ENCODE results near the gene UBAC1.

UBAC1 gene

GRCh38 chr9:135907431-135908092, 53.6 kb downstream of the UBAC1 start, which contains the start of gene CAMSAP1 (continued):
- TF ChIP-seq ZNF223 (tag by site-specific recombination; IDR thresholded peaks at IDR 0.05): no peak
- TF ChIP-seq ZBTB11 (tag by site-specific recombination; conservative IDR thresholded peaks at IDR 0.05; ENCODE audit: low read depth): no peak
- no peak for TF ChIP-seq OSR2 (tag by site-specific recombination; IDR thresholded peaks at IDR 0.05)
- TF ChIP-seq REST (tag by site-specific recombination; IDR thresholded peaks at IDR 0.05): peak; percentile 12; the same call in 1 of the 2 replicates
- TF ChIP-seq SP2 (tag by site-specific recombination; IDR thresholded peaks at IDR 0.05): peak; percentile 76
- TF ChIP-seq ZNF398 (tag by site-specific recombination; IDR thresholded peaks at IDR 0.05): peak; percentile 42; the same call in 1 of the 2 replicates
- no peak for TF ChIP-seq ZNF585B (tag by site-specific recombination; IDR thresholded peaks at IDR 0.05)
- no peak for TF ChIP-seq ZSCAN18 (tag by site-specific recombination; IDR thresholded peaks at IDR 0.05)
- no peak for TF ChIP-seq ZNF169 (tag by site-specific recombination; IDR thresholded peaks at IDR 0.05)
- no peak for TF ChIP-seq ZSCAN4 (tag by site-specific recombination; IDR thresholded peaks at IDR 0.05)
- TF ChIP-seq GLI4 (tag by site-specific recombination; IDR thresholded peaks at IDR 0.05): no peak
- TF ChIP-seq ZNF155 (tag by site-specific recombination; IDR thresholded peaks at IDR 0.05): no peak
- TF ChIP-seq ZNF248 (tag by site-specific recombination; IDR thresholded peaks at IDR 0.05): no peak
- TF ChIP-seq PRDM6 (tag by site-specific recombination; IDR thresholded peaks at IDR 0.05): no peak
- peak; percentile 71 for TF ChIP-seq ZIC2 (tag by site-specific recombination; IDR thresholded peaks at IDR 0.05)
- TF ChIP-seq HOXC10 (CRISPR knock-in tag; IDR thresholded peaks at IDR 0.05): no peak
- no peak for TF ChIP-seq ZNF626 (tag by site-specific recombination; IDR thresholded peaks at IDR 0.05)
- no peak for TF ChIP-seq ZNF529 (tag by site-specific recombination; IDR thresholded peaks at IDR 0.05; ENCODE audit: insufficient replicate concordance)
- no peak for TF ChIP-seq BCL11B (tag by site-specific recombination; IDR thresholded peaks at IDR 0.05; ENCODE audit: low read depth)
- TF ChIP-seq ZNF548 (tag by site-specific recombination; IDR thresholded peaks at IDR 0.05): no peak
- TF ChIP-seq ZNF266 (tag by site-specific recombination; IDR thresholded peaks at IDR 0.05; ENCODE audit: low read depth): no peak
- no peak for TF ChIP-seq BCL6B (tag by site-specific recombination; IDR thresholded peaks at IDR 0.05)
- no peak for TF ChIP-seq ZNF324 (tag by site-specific recombination; IDR thresholded peaks at IDR 0.05)
- peak; percentile 81; the same call in 1 of the 2 replicates for TF ChIP-seq KLF8 (tag by site-specific recombination; IDR thresholded peaks at IDR 0.05)
